Ectodermal cell (in vitro differentiated cells): ENCODE data around the gene MS4A14.
"Not testable (repeated sequence)": the region's sequence is repeated elsewhere in the genome, so short reads cannot be mapped to it uniquely, and the experiment has no call there.

Experiments
- H3K27ac ChIP-seq: 2 replicates; pipeline ENCODE4 v1.7.0; 2013; ENCODE audit warnings: mild to moderate bottlenecking, low read depth, low read length; ENCODE audit not compliant: insufficient read depth, poor library complexity, severe bottlenecking
- H3K27me3 ChIP-seq: 2 replicates; pipeline ENCODE4 v1.7.0; 2013; ENCODE audit warnings: mild to moderate bottlenecking, low read length; ENCODE audit not compliant: insufficient read depth, control insufficient read depth, poor library complexity, severe bottlenecking
- H3K36me3 ChIP-seq: one replicate; pipeline ENCODE4 v1.7.0; 2013; ENCODE audit warnings: low read length; ENCODE audit not compliant: control insufficient read depth, insufficient read depth
- H3K4me1 ChIP-seq: one replicate; pipeline ENCODE4 v1.7.0; 2013; ENCODE audit warnings: low read length; ENCODE audit not compliant: control insufficient read depth, insufficient read depth
- H3K4me3 ChIP-seq: 2 replicates; pipeline ENCODE4 v1.7.0; 2013; ENCODE audit warnings: low read depth, low read length, control low read depth; ENCODE audit not compliant: insufficient read depth
- H3K9me3 ChIP-seq: 2 replicates; pipeline ENCODE4 v1.7.0; 2013; ENCODE audit warnings: mild to moderate bottlenecking, low read length, moderate library complexity; ENCODE audit not compliant: control insufficient read depth
- WGBS, 2 experiments: methylation state at CpG; one replicate each; pipeline ENCODE4 v1.1.7; 2013; ENCODE audit warnings: missing lambda C conversion rate in 2 of 2; 5-methylcytosine and 5-hydroxymethylcytosine counted together

The MS4A14 gene

DNA sequence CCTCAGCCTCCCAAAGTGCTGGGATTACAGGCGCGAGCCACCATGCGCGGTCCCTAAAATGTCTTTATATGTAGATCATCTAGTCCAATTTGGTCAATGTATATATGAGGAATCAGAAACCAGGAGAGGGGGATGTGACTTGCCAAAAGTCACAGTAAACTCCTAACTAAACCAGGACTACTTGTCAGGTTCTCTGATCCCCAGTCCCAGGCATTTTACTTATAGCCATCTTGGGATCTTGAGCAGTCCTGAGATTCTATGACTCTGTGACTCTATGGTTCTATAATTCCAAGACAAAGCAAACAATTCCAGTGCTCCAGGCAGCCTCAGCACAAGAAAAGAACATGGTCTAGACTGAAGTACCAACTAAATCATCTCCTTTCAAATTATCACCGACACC, 33.0 kb downstream of the MS4A14 start, which contains the start of gene MS4A5:
Gene MS4A5 (plus strand): TSS at position 301 of the 400 bp plus-strand sequence. CDS start 103 bp downstream, outside the sequence.
- no peak within 1 kb of the TSS for H3K4me3 ChIP-seq
- H3K36me3 ChIP-seq = no peaks in the 10 kb centered on the region
- 82 to 100% methylated on average over 5 of the region's 5 CpGs for WGBS, 2 experiments
- no peaks in the 10 kb centered on the region for H3K4me1 ChIP-seq
- H3K9me3 ChIP-seq = no peaks in the 10 kb centered on the region
- no peaks in the 10 kb centered on the region for H3K27me3 ChIP-seq
- no peak within 1 kb of the TSS for H3K27ac ChIP-seq

DNA sequence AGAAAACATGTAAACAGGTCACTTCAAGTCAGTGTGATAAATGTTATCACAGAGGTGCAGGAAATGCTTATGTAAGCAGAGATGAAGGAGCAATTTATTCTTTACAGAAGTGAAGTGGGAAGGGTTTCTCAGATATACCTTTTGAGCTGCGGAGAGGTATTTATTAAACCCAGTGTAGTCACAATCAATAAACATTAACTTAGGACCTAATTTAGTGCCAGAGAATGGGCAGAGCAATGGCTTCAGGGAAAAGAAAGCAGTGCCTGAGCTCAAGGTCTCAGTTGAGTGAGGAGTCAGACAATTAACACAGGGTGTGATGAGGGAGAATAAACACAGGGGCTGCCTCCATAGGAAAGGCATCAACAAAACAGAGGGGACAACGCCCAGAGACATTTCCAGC, 35.0 kb downstream of the MS4A14 start:
- Histone ChIP-seq H3K27ac (no peak overlapping the region), H3K4me1 (no peaks in the 10 kb centered on the region), H3K4me3 (no peak overlapping the region), H3K36me3 (no peaks in the 10 kb centered on the region), H3K27me3 (no peaks in the 10 kb centered on the region), H3K9me3 (no peaks in the 10 kb centered on the region)
- WGBS, 2 experiments = 81 to 85% methylated on average over 1 of the region's 2 CpGs

DNA sequence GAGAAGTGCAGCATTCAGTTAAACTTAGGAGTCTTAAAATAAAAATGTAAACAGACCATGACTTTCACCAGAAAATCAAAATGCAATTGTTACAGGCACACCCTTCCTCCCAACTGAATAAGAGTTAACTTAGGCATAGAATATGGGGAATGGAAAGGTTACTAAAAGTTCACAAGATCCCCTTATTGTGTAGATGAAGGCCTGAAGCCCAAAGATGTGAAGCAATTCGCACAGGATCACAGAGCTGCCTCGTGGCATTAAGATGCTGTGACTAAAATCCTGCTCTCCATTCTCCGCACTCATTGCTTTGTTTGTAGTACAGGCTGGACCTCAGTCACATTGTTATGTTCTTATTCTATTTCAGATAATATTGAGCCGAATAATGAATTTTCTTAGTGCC, 37.1 kb downstream of the MS4A14 start:
- Histone ChIP-seq H3K27me3 (no peaks in the 10 kb centered on the region), H3K27ac (no peak overlapping the region), H3K4me3 (no peak overlapping the region), H3K4me1 (no peaks in the 10 kb centered on the region), H3K36me3 (no peaks in the 10 kb centered on the region), H3K9me3 (no peaks in the 10 kb centered on the region)
- 72 to 84% methylated on average over 4 of the region's 4 CpGs for WGBS, 2 experiments

DNA sequence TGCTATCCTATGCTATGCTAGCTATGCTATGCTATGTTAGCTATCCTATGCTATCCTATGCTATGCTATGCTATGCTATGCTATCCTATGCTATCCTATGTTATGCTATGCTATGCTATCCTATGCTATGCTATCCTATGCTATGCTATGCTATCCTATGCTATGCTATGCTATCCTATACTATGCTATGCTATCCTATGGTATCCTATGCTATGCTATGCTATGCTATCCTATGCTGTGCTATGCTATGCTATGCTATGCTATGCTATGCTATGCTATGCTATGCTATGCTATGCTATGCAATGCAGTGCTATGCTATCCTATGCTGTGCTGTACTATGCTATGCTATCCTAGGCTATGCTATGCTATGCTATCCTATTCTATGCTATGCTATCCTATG, 50.8 kb downstream of the MS4A14 start:
- Histone ChIP-seq H3K36me3 (no peaks in the 10 kb centered on the region), H3K27ac (no peak overlapping the region), H3K4me3 (no peak overlapping the region), H3K27me3 (no peaks in the 10 kb centered on the region), H3K4me1 (no peaks in the 10 kb centered on the region), H3K9me3 (no peaks in the 10 kb centered on the region)

DNA sequence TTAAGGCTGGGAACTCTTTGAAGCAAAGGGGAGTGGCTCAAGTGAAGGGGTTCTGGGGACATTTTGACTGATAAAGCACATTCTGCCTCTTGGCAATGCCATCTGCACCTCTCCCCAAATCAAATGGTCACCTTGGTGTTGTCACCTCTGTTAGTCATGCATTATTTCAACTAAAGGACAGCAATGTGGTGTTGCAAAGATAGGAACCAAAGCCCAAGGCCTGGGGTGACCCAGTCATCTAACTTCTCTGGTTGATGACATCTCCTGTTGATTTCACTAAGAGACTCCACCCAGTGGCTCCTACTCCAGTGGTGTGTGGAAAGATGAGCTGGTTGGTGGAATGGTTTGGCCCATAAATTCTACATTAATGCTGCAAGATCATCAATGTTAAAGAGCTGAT, 51.6 kb downstream of the MS4A14 start:
- H3K4me3 ChIP-seq = no peak overlapping the region
- H3K27ac ChIP-seq = no peak overlapping the region
- H3K4me1 ChIP-seq = no peaks in the 10 kb centered on the region
- no peaks in the 10 kb centered on the region for H3K9me3 ChIP-seq
- H3K27me3 ChIP-seq = no peaks in the 10 kb centered on the region
- no peaks in the 10 kb centered on the region for H3K36me3 ChIP-seq

DNA sequence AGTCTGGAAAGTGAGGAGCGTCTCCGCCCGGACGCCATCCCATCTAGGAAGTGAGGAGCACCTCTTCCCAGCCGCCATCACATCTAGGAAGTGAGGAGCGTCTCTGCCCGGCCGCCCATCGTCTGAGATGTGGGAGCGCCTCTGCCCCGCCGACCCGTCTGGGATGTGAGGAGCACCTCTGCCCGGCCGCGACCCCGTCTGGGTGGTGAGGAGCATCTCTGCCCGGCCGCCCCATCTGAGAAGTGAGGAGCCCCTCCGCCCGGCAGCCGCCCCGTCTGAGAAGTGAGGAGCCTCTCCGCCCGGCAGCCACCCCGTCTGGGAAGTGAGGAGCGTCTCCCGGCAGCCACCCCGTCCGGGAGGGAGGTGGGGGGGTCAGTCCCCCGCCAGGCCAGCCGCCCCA, 54.9 kb downstream of the MS4A14 start:
- WGBS, 2 experiments = 94 to 97% methylated on average over 25 to 31 of the region's 32 CpGs
- not testable (repeated sequence) for H3K27ac ChIP-seq, H3K4me1 ChIP-seq, H3K36me3 ChIP-seq, H3K27me3 ChIP-seq, H3K9me3 ChIP-seq, H3K4me3 ChIP-seq

DNA sequence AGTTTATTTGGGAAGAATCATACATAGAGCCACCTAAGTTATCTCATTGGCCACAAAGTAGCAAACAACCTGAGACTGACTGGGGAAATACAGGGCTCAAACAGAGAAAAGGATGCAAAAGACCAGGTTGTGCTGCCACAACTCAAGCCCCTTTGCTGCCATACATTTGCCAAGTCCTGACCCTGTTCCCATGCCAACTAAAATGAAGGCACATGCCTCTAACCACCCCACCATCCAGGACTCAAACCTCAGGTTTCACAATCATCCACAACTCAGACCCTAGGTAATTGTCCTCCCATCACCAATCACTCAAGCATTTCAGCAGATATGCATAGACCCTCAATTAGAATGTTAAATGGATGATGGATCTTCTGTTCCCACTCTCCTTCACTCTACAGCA, 58.0 kb downstream of the MS4A14 start:
- Histone ChIP-seq H3K36me3 (no peaks in the 10 kb centered on the region), H3K27ac (no peak overlapping the region), H3K9me3 (no peaks in the 10 kb centered on the region), H3K4me3 (no peak overlapping the region), H3K4me1 (no peaks in the 10 kb centered on the region), H3K27me3 (no peaks in the 10 kb centered on the region)

DNA sequence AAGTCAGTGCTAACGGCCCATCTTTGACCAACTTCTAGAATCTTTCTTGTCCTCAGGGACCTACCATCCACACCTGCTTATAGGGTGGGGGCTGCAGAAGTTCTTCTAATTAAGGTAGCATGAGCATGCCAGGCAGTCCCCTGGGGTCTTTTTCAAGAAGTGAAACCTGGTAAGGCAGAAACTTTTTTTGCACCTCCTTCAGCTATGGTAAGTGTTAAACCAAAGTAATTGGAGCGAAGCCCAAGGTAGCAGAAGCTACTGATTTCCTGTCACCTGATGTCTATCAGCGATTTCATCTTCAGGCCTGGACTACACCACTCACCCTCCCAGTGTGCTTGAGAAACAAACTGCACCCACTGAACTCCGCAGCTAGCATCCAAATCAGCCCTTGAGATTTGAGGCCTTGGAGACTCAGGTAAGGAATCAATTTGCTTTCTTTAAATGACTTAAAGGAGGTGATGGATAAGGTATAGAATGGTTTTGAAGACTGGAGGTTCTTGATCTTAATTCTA, 59.3 kb downstream of the MS4A14 start, which contains the start of gene MS4A1:
Gene MS4A1 (plus strand): TSS at position 317 of the 512 bp plus-strand sequence. CDS start 6,528 bp downstream, outside the sequence.
- 95% methylated on average over 4 of the region's 4 CpGs for WGBS, 2 experiments
- no peaks in the 10 kb centered on the region for H3K27me3 ChIP-seq
- no peaks in the 10 kb centered on the region for H3K4me1 ChIP-seq
- H3K9me3 ChIP-seq = no peaks in the 10 kb centered on the region
- no peak within 1 kb of the TSS for H3K4me3 ChIP-seq
- H3K36me3 ChIP-seq = no peaks in the 10 kb centered on the region
- no peak within 1 kb of the TSS for H3K27ac ChIP-seq

DNA sequence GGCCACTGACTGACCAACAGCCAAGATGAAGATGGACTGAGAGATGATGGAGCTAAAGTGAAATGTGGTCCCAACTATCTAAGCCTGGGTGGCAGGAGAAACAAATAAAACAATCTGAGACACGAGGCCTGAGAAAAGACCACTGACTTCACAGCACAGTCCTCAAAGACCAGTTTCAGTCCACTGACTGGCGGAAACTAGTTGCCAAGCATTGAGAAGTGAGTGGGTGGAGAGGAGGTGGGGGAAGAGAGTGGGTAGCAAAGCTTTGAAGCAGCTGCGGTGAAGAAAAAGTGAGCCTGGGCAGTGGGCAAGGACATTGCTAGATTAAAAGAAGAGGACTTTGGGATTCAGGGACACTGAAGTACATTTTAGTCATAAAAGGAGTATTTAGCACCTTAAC, 61.3 kb downstream of the MS4A14 start:
- Histone ChIP-seq H3K27me3 (no peaks in the 10 kb centered on the region), H3K4me3 (no peak overlapping the region), H3K4me1 (no peaks in the 10 kb centered on the region), H3K9me3 (no peaks in the 10 kb centered on the region), H3K27ac (no peak overlapping the region), H3K36me3 (no peaks in the 10 kb centered on the region)
- 82 to 91% methylated on average over 3 of the region's 3 CpGs for WGBS, 2 experiments

DNA sequence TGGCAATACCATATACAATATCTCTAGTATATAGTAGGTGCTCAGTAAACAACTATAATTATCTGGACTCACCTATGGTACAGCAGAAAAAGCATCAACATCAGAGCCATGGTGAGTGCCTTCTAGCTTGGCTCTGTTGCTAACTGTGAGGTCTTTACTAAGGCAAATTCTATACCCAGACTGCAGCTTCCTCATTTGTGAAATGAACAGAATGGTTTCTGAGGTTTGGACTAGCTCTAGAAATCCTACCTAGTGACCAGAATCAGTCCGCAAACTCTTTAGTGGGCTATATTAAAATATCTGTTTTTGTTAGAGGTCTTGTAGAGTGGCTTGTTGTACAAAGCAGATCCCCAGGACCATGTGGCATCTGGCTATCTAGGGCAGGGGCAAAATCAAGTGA, 63.1 kb downstream of the MS4A14 start:
- H3K4me3 ChIP-seq = no peak overlapping the region
- 92 to 100% methylated on average over 1 of the region's 1 CpG for WGBS, 2 experiments

More for the DNA sequence above, 63.1 kb downstream of the MS4A14 start:
- Histone ChIP-seq H3K27ac (no peak overlapping the region), H3K27me3 (no peaks in the 10 kb centered on the region), H3K9me3 (no peaks in the 10 kb centered on the region), H3K4me1 (no peaks in the 10 kb centered on the region), H3K36me3 (no peaks in the 10 kb centered on the region)
